Loucy (cell line): ENCODE results near the gene TTLL5.

ENCODE experiments used
- H2AFZ ChIP-seq: fragments of 200-600 bp; sonication (generic); 2 replicates; pipeline ENCODE4 v1.6.0; 2016; ENCODE audit warnings: antibody characterized with exemption, mild to moderate bottlenecking, low read length, moderate library complexity
- H3F3A ChIP-seq: fragments of 200-600 bp; 2 replicates; pipeline ENCODE4 v1.6.0; 2016; ENCODE audit warnings: antibody characterized with exemption, low read depth, mild to moderate bottlenecking
- H3K27me3 ChIP-seq: fragments of 200-600 bp; sonication (generic); 2 replicates; pipeline ENCODE4 v1.6.1; 2014; ENCODE audit warnings: low read length, mild to moderate bottlenecking; ENCODE audit not compliant: insufficient read depth, poor library complexity, severe bottlenecking
- H3K36me3 ChIP-seq: fragments of 200-600 bp; sonication (generic); 2 replicates; pipeline ENCODE4 v1.6.1; 2016; ENCODE audit warnings: low read length; ENCODE audit not compliant: insufficient read depth
- H3K4me1 ChIP-seq: fragments of 200-600 bp; sonication (generic); 2 replicates; pipeline ENCODE4 v1.5.1; 2014; ENCODE audit warnings: low read length, mild to moderate bottlenecking; ENCODE audit not compliant: insufficient read depth, poor library complexity, severe bottlenecking
- H3K4me2 ChIP-seq: fragments of 200-600 bp; sonication (generic); 2 replicates; pipeline ENCODE4 v1.6.0; 2014; ENCODE audit warnings: antibody characterized with exemption, low read length, low read depth, mild to moderate bottlenecking; ENCODE audit not compliant: poor library complexity, severe bottlenecking
- H3K4me3 ChIP-seq: fragments of 200-600 bp; sonication (generic); 2 replicates; pipeline ENCODE4 v1.5.1; 2014; ENCODE audit warnings: low read length, mild to moderate bottlenecking, mixed read lengths; ENCODE audit not compliant: poor library complexity, severe bottlenecking
- H3K79me2 ChIP-seq: fragments of 200-600 bp; sonication (generic); 2 replicates; pipeline ENCODE4 v1.6.1; 2014; ENCODE audit warnings: low read length; ENCODE audit not compliant: insufficient read depth
- H3K9ac ChIP-seq: fragments of 200-600 bp; sonication (generic); 2 replicates; pipeline ENCODE4 v1.6.0; 2014; ENCODE audit warnings: mild to moderate bottlenecking, low read depth, low read length, moderate library complexity; ENCODE audit not compliant: poor library complexity, severe bottlenecking
- H3K9me2 ChIP-seq: fragments of 200-600 bp; sonication (generic); replicated peaks from 2 replicates; pipeline ENCODE4 v1.6.1; 2016; ENCODE audit warnings: low read depth, low read length, mixed read lengths
- H3K9me3 ChIP-seq: fragments of 200-600 bp; sonication (generic); 2 replicates; pipeline ENCODE4 v1.6.1; 2014; ENCODE audit warnings: mild to moderate bottlenecking, antibody characterized with exemption, low read length, low read depth; ENCODE audit not compliant: insufficient read depth
- H4K20me1 ChIP-seq: fragments of 200-600 bp; sonication (generic); 2 replicates; pipeline ENCODE4 v1.6.0; 2014; ENCODE audit warnings: antibody characterized with exemption, low read length, mild to moderate bottlenecking; ENCODE audit not compliant: insufficient read depth, poor library complexity, severe bottlenecking
- CTCF ChIP-seq: fragments of 200-600 bp; sonication (generic); conservative IDR thresholded peaks from 2 replicates; pipeline ENCODE4 v1.5.1; 2014; ENCODE audit warnings: mild to moderate bottlenecking, antibody characterized with exemption, low read length
- EZH2phosphoT487 ChIP-seq: fragments of 200-600 bp; IDR thresholded peaks from 2 replicates; pipeline ENCODE4 v1.6.1; 2018; ENCODE audit warnings: antibody characterized with exemption, mild to moderate bottlenecking, moderate library complexity, borderline replicate concordance

TTLL5 gene

GRCh38 chr14:75984674-75985073, 323.6 kb downstream of the TTLL5 start:
- Histone ChIP-seq H3K36me3 (no peaks in the 10 kb centered on the region), H3K4me2 (no peak overlapping the region), H2AFZ (no peak overlapping the region), H3K27me3 (no peaks in the 10 kb centered on the region), H3K79me2 (no peaks in the 10 kb centered on the region), H3F3A (no peaks in the 10 kb centered on the region), H3K4me3 (no peak overlapping the region), H4K20me1 (no peaks in the 10 kb centered on the region), H3K9me2 (no peaks in the 10 kb centered on the region), H3K9me3 (no peaks in the 10 kb centered on the region), H3K9ac (no peak overlapping the region), H3K4me1 (peaks cover 11% of the 10 kb centered on the region)
- no peak for TF ChIP-seq EZH2phosphoT487
- no peak for TF ChIP-seq CTCF

GRCh38 chr14:75985618-75986438, 324.8 kb downstream of the TTLL5 start, which contains the start of gene IFT43:
IFT43 (plus strand) TSS chr14:75985763; CDS start chr14:75985787, 24 bp downstream.
- Histone ChIP-seq H3K4me2 (peak within 1 kb of the TSS; percentile 98), H4K20me1 (no peaks in the 10 kb centered on the region), H3K27me3 (no peaks in the 10 kb centered on the region), H3K36me3 (no peaks in the 10 kb centered on the region), H3K4me1 (peaks cover 11% of the 10 kb centered on the region), H3F3A (no peaks in the 10 kb centered on the region), H3K79me2 (no peaks in the 10 kb centered on the region), H3K9ac (peak within 1 kb of the TSS; percentile 73), H3K4me3 (peak within 1 kb of the TSS; percentile 95), H2AFZ (peak within 1 kb of the TSS; percentile 89), H3K9me3 (no peaks in the 10 kb centered on the region), H3K9me2 (no peaks in the 10 kb centered on the region)
- no peak for TF ChIP-seq EZH2phosphoT487

- H3F3A ChIP-seq = no peaks in the 10 kb centered on the region
- peak overlapping the region; percentile 95 for H3K4me3 ChIP-seq
- H3K36me3 ChIP-seq = no peaks in the 10 kb centered on the region
- H3K27me3 ChIP-seq = no peaks in the 10 kb centered on the region
- peaks cover 10% of the 10 kb centered on the region for H3K4me1 ChIP-seq
- no peaks in the 10 kb centered on the region for H4K20me1 ChIP-seq
- H3K9ac ChIP-seq = peak overlapping the region; percentile 73
- H2AFZ ChIP-seq = no peak overlapping the region
- no peaks in the 10 kb centered on the region for H3K9me2 ChIP-seq
- no peaks in the 10 kb centered on the region for H3K79me2 ChIP-seq
- TF ChIP-seq CTCF (no peak), EZH2phosphoT487 (no peak)
- peak overlapping the region; percentile 98 for H3K4me2 ChIP-seq
- no peaks in the 10 kb centered on the region for H3K9me3 ChIP-seq
These were observed 325.4 kb downstream of the TTLL5 start for GRCh38 chr14:75986439-75986765.
